ENCODE measurements around the gene ARMC3. TPM values are rescaled to one million over a fixed set of nuclear protein-coding genes. Genes with fewer than 3 reads are reported as not detected.

The ARMC3 gene
- total and polyA plus RNA-seq, 9 of the 15 experiments (the other 6 are each of a cell fraction or from before 2014, with no cell fraction given): 0.33 to 1.1 (median 0.62) TPM

DNA sequence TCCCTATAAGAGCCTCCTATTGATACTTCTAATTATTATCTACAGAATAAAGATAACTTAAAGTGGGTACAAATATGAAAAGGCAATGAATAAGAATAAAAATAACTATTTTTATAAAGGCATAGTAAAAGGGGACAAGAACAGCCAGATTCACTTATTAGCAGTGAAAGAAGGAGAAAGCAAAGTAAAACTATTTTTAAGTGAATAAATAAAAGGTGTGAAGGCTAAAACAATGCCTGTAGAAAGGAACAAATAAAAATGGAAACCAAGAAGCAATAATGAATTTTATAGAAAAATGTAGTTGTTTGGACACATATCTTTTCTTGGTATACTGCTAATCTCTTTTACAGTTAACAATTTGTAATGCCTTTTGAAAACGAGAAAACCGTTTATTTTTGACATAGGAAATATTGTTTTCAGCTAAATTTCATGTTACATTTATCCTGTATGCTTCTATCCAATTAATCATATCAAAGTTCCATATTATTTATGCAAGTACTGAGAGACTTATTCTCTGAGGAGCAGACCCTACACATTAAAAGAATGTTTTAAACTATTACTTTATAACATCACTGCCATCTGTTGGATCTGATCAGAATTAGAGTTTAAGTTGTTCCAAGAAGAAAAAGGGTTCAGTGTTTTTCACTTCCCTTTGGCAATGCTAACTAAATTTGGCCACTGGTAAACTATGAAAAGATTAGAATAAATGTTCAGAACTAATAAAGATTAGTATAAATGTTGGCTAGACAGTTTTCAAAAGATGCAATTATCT is 59.1 kb downstream of the ARMC3 start (continued):
- no peak for TF ChIP-seq ZNF584 (CRISPR knock-in tag; IDR thresholded peaks at IDR 0.05; ENCODE audit: low read depth)
- TF ChIP-seq, protein P1, sequence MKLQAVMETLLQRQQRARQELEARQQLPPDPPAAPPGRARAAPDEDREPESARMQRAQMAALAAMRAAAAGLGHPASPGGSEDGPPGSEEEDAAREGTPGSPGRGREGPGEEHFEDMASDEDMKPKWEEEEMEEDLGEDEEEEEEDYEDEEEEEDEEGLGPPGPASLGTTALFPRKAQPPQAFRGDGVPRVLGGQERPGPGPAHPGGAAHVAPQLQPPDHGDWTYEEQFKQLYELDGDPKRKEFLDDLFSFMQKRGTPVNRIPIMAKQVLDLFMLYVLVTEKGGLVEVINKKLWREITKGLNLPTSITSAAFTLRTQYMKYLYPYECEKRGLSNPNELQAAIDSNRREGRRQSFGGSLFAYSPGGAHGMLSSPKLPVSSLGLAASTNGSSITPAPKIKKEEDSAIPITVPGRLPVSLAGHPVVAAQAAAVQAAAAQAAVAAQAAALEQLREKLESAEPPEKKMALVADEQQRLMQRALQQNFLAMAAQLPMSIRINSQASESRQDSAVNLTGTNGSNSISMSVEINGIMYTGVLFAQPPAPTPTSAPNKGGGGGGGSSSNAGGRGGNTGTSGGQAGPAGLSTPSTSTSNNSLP (IDR thresholded peaks at IDR 0.05; ENCODE audit: borderline replicate concordance, low read depth, low read length): peak; percentile 38; the same call in 1 of the 2 replicates
- TF ChIP-seq SMAD3 (CRISPR knock-in tag; conservative IDR thresholded peaks at IDR 0.05): no peak
- TF ChIP-seq, protein P2, sequence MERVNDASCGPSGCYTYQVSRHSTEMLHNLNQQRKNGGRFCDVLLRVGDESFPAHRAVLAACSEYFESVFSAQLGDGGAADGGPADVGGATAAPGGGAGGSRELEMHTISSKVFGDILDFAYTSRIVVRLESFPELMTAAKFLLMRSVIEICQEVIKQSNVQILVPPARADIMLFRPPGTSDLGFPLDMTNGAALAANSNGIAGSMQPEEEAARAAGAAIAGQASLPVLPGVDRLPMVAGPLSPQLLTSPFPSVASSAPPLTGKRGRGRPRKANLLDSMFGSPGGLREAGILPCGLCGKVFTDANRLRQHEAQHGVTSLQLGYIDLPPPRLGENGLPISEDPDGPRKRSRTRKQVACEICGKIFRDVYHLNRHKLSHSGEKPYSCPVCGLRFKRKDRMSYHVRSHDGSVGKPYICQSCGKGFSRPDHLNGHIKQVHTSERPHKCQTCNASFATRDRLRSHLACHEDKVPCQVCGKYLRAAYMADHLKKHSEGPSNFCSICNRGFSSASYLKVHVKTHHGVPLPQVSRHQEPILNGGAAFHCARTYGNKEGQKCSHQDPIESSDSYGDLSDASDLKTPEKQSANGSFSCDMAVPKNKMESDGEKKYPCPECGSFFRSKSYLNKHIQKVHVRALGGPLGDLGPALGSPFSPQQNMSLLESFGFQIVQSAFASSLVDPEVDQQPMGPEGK (CRISPR knock-in tag; IDR thresholded peaks at IDR 0.05; ENCODE audit: borderline replicate concordance): no peak
- TF ChIP-seq SPI1 (IDR thresholded peaks at IDR 0.05; ENCODE audit: borderline replicate concordance, low read depth, low read length): 0 out of 2 replicates have a peak, but pooled peaks have one; percentile 4
- no peak for TF ChIP-seq BCL6 (CRISPR knock-in tag; IDR thresholded peaks at IDR 0.05)
- no peak for TF ChIP-seq PHF20 (IDR thresholded peaks at IDR 0.05; ENCODE audit: partially characterized antibody)
- TF ChIP-seq ARID2 (IDR thresholded peaks at IDR 0.05): no peak
- peak; percentile 59 to 70 for TF ChIP-seq RAD21 (CRISPR knock-in tag; conservative IDR thresholded peaks at IDR 0.05 in 1 of 2, IDR thresholded peaks at IDR 0.05 in 1 of 2)
- TF ChIP-seq, protein P3, sequence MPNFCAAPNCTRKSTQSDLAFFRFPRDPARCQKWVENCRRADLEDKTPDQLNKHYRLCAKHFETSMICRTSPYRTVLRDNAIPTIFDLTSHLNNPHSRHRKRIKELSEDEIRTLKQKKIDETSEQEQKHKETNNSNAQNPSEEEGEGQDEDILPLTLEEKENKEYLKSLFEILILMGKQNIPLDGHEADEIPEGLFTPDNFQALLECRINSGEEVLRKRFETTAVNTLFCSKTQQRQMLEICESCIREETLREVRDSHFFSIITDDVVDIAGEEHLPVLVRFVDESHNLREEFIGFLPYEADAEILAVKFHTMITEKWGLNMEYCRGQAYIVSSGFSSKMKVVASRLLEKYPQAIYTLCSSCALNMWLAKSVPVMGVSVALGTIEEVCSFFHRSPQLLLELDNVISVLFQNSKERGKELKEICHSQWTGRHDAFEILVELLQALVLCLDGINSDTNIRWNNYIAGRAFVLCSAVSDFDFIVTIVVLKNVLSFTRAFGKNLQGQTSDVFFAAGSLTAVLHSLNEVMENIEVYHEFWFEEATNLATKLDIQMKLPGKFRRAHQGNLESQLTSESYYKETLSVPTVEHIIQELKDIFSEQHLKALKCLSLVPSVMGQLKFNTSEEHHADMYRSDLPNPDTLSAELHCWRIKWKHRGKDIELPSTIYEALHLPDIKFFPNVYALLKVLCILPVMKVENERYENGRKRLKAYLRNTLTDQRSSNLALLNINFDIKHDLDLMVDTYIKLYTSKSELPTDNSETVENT (CRISPR knock-in tag; IDR thresholded peaks at IDR 0.05): no peak
- TF ChIP-seq GATA2 (CRISPR knock-in tag; IDR thresholded peaks at IDR 0.05): no peak
- TF ChIP-seq, protein P4, sequence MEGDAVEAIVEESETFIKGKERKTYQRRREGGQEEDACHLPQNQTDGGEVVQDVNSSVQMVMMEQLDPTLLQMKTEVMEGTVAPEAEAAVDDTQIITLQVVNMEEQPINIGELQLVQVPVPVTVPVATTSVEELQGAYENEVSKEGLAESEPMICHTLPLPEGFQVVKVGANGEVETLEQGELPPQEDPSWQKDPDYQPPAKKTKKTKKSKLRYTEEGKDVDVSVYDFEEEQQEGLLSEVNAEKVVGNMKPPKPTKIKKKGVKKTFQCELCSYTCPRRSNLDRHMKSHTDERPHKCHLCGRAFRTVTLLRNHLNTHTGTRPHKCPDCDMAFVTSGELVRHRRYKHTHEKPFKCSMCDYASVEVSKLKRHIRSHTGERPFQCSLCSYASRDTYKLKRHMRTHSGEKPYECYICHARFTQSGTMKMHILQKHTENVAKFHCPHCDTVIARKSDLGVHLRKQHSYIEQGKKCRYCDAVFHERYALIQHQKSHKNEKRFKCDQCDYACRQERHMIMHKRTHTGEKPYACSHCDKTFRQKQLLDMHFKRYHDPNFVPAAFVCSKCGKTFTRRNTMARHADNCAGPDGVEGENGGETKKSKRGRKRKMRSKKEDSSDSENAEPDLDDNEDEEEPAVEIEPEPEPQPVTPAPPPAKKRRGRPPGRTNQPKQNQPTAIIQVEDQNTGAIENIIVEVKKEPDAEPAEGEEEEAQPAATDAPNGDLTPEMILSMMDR (IDR thresholded peaks at IDR 0.05 in 2 of 3, conservative IDR thresholded peaks at IDR 0.05 in 1 of 3; ENCODE audit: insufficient read depth in 2 of 3, low read depth in 1 of 3, low read length in 3 of 3): peak in 2 of 3 experiments; percentile 14 to 47; a peak in 3 of 6 replicates

Data from K562 (cell line).